T follicular helper cell (primary cell): ENCODE data around the gene CSNK2A2.

Experiments used
- DNase-seq: peaks from one replicate; pipeline ENCODE4 v3.0.0-alpha.2; 2020; ENCODE audit warnings: low read depth

CSNK2A2 gene

DNA sequence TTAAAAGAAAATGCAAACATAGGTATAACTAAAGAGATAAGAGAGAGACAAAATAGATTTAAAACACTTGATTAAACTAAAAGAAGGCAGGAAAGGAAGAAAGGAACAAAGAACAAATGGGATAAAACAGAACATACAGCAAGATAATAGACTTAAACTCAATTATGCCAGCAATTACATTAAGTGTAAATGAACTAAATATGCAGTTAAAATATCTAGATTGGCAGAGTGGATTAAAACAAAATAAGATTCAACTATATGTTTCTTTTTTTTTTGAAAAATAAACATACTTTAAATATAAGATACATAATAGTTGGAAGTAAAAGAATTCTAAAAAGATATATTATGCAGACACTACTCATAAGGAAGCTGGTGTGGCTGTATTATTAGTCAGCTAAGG, 59.1 kb downstream of the CSNK2A2 start:
- no peak for DNase-seq

DNA sequence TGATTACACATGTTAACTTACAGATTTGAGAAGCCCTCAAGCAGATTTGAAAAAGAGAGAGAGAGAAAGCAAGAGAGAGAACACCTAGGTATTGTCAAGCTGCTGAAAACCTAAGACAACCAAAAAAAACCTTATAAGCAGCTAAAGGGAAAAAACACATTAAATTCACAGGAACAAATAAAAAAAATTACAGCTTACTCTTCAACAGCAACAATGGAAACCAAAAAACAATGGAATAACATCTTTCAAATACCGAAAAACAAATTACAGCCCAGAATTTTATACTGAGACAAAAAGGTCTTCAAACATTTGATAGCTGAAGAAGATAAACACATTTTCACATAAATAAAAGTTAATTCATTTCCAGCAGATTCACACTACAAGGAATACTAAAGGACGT, 60.3 kb downstream of the CSNK2A2 start:
- no peak for DNase-seq

DNA sequence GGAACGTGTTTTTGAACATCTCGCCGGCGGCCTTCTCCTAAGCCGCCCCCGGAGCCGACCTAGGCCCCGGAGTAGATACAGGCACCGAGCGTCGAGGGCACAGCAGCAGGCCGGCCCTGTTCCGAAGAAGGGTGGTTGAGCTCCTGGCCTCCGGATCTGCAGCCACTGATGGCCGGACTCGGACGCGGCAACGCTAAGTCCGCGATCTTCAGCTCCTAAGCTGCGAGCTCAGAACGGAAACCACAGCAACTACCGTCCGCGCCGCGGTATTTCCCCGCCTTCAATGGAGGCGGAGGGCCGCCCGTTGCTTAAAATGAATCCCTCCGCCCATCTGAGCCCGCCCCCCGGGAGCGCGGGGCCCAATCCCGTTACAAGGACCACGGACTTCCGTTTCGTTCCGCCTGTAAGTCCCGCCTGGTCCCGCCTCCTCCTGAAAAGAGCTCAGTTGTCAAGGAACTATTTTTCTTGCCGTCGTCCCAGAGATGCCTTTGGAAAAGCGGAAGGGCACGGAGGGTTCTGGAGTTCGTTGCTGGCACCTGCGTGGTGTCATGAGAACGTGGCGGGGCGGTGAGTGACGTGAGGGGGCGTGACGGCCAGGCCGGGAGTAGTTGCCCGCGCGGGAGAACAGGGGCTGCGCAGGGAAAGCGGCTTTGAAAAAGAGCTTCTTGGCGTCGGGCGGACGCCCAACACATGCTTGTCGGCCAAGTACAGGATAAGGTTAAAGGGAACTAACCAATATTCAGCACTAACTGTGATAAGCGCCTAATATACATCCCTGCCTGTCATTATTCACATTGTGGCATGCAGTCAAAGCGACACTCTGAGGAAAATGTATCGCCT, 68.6 kb downstream of the CSNK2A2 start, which contains the start of gene CFAP20:
Gene CFAP20 (minus strand): TSS at position 285 of the 840 bp plus-strand sequence. CDS start 266 bp downstream, at position 19.
- peak; percentile 94 for DNase-seq

DNA sequence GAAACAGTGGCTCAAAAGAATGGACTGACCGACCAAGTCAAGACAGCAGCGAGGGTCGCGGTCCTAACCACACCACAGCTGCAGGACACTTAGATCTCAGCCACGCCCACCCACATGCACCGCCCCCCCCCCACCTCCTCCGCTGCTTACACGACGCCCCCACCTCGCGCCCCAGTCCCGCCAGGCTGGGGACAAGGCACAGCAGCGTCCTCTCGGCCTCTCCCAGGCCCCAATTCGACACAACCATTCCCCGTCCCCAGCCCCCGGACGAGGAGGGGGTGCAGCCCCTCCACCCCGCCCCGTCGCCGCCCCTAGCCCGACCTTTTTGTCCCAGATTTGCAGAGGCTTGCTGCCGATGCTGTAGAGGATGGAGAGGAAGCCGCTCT, 69.2 kb downstream of the CSNK2A2 start:
- peak; percentile 12 for DNase-seq

DNA sequence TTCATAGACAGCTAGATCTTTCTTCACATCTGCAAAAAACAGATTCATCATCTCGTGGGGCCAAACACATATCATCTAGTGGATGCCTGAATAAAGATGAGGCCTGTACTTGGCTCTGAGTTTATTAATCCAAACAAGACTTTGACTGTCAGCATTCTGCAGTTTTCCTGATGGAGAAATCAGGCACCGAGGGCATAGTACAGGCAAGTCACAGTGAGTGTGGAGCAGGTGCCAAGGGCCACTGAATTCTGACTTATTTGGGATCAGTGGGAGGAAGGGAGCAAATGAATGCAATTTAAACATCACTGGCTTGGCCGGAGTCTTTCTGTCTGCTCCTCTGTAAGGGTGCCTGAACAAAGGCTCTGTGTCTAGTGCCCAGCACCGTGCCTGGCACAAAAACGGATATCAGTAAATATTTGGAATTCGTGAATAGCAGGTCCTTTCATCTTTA, 69.7 kb downstream of the CSNK2A2 start:
- DNase-seq = no peak

DNA sequence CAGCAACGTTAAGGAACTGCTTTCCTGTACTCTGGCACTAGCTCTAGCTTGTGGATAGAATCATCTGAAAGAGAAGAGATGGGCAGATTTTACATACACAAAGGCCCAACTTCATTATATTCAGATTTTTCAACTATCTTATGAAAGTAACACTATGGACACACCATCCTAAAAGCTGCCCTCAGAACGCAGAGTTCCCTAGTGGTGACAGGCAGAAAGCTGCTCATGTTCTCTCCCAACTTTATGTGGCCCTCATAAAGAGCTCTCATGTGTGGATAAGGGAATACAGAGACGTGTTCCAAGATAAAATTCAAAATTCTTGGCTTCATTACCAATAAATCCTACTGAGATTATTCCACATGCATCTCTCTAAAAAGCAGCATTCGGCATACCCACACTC, 70.3 kb downstream of the CSNK2A2 start:
- DNase-seq = no peak

DNA sequence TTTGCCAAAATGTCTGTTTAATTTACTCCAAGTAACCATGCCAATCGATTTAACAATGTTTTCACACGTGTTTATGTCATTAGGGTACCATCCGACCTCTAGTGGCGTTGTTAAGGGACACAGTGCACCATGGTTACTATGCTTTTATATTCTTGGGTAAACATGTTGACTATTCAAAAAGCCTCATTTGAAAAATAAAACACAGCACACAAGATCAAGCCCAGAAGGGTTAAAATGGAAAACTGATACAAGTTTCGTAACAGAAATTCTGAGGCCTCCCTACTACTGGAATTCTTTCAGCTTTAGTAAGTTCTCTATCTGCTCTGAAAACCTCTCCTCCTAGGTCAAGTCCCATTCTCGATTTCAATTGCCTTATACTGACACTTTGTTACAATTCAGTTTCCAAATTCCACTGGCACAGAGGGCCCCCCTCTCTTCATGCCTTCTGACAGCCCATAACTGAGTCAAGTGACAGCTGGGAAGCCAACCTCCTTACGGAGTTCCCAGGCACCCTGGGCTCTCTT, 70.8 kb downstream of the CSNK2A2 start:
- peak; percentile 38 for DNase-seq

DNA sequence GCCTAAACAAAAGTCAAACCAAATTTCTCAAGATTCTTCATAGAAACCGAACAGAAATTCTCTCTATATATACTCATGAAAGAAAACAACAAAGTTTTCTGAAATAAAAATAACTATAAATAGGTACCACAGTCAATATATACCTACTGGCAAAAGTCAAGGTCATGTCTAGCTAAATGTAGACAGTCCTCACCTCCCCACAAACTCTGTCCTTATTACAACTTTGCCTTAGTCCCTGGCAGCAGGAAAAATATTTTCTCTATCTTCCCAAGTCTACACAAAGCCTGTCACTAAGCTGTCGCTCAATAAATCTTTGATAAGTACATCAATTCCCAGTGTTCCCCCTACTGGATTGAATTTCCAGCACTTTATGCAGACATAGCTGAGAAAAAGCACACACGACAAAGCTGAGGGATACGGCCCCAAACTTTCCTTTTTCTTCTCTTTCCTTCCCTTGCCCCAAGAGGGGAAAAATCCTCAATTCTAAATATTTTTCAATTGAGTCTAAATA, 71.4 kb downstream of the CSNK2A2 start:
- DNase-seq = no peak

DNA sequence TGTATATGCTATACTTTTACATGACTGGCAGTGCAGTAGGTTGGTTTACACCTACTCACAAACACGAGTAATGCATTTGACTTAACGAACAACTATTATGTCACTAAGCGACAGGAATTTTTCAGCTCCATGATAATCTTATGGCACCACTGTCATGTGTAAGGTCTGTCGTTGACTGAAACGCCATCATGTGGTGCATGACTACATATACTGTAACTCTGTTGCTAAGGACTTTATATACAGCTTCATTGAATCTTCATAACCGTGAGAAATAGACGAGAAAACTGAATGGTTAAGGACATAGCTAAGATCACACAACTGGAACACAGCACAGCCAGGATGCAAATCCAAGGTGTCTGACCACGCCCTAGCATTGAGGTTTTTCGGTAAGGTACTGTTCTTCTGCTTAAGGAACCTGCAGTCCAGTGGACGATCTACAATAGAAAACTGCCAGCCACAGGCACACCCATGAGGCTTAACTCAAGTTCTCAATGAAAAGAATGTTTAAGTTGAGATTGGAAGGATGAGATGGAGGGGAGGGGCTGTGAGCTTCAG, 72.0 kb downstream of the CSNK2A2 start:
- DNase-seq = no peak

DNA sequence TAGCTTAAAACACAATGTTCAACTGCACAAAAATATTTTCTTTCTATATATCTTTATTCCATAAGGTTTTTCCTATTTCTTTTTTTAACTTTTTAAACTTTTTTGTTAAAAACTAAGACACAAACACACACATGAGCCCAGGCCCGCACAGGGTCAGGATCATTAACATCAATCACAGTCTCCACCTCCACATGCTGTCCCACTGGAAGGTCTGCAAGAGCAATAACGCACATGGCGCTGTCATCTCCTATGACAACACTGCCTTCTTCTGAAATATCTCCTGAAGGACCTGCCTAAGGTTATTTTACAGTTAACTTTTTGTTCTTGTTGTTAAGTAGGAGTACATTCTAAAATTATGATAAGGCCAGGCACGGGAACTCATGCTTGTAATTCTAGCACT, 72.9 kb downstream of the CSNK2A2 start:
- no peak for DNase-seq

DNA sequence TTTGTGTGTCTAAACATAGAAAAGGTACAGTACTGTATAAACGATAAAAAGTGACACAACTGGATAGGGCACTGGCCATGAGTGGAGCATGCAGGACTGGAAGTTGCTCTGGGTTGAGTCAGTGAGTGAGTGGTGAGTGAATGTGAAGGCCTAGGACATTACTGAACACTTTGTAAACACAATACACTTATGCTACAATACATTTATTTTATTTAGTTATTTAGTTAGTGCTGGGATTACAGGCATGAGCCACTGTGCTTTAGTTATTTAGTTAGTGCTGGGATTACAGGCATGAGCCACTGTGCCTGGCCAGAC, 73.3 kb downstream of the CSNK2A2 start:
- DNase-seq = no peak

DNA sequence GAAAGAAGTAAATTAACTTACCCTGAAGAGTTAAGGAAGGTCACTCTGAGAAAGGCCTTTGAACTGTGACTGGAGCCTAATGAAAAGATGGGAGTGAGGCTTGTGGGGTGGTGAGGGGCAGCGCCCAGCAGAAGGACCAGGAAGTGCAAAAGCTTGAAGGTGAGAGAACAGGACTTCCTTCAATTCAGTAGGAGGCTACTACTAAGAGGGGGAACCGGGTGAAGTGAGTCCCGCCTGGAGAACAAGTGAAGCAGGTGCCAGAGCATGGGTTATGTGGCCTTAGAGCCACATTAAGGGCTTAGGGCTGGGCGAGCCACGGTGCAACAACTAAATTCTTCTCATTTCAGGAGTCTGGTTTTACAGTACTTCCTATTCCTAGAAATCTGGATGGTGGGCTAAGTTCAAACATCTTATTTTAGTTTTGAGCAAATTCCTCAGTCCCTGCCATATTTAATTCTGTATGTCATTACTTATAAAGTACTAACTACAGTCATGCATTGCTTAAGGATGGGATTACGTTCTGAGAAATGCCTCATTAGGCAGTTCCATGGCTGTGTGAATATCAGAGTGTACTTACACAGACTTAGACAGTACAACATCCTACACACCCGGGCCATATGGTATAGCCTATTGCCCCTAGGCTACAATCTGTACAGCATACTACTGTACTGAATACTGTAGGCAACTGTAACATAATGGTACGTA, 73.9 kb downstream of the CSNK2A2 start:
- no peak for DNase-seq

DNA sequence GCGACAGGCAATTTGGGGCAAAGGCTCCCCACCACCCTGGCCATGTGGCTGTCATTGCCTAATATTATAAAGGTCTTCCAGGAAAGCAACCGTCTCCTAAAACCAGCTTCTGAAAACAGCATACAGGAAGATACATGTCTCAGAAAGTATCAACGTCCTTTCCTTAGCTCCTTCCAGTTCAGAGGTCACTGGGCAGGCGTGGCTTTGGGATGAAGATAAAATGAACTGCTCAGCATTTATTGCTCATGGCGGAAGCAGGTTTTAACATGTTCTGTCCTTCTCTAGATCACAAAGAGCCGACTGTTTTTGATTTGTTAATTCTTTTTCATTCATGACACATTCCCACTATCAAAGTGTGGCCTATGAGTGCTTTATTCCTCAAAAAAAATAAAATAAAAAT, 76.8 kb downstream of the CSNK2A2 start:
- DNase-seq = no peak

DNA sequence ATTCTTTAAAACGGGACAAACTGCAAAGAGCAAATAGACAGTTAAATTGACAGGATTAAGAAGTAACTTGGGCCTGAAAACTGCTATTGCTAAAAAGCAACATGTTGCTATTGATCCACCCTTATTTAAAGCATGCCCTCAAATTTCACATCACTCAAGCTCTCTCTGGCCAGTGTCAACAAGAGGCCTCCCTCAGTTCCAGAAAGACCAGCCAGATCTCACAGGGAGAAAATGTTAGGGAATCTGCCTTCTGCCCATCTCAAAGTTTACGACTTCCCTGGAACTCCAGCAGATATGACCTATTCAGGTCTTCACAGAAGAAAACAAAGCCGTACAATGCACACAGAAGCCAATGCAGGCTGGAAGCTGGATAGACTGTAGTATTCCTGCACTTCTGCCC, 77.7 kb downstream of the CSNK2A2 start:
- no peak for DNase-seq

DNA sequence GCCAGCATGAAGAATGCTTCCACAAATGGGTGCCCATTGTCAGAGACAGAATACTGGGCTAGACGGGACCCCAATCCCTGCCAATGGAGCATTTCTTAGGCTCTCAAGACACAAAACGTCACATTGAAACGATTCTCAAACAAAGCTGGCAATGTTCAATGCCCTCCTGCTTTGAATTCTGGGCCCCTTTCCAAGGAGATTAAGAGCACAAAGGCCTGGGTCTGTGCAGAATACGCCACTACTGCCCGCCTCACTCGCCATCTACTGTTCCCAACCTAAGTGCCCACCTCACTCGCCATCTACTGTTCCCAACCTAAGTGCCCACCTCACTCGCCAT, 78.4 kb downstream of the CSNK2A2 start:
- no peak for DNase-seq

DNA sequence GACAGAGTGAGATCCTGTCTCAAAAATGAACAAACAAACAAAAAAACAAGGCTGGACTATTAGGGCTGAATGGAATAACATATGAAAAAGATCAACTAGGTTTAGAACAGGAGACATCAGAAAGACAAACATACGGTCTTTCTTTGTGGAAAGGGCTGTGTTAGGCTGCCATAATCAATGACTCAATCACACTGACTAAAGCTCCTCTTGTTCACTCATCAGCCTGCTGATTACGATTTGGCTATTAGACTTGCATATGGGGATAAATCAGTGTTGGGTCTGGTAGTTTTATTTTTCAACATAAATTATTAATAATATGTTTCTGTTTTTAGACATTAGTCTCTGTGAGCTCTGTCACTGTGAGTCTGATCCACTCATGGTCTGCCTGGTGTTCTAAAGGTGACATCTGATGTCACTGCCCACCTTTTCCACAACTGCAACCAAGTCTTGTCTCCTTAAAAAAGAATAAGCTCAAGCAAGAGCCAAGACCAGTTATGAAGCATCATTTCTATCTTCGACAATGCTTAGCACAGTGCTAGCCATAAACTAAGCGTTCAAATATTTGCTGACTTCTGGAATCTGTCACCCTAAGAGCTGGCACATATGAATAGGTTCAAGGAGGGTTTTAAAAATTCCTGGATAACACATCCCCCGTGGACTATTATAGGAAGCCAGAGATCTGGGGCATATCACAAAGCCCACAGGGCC, 79.0 kb downstream of the CSNK2A2 start:
- DNase-seq = no peak

DNA sequence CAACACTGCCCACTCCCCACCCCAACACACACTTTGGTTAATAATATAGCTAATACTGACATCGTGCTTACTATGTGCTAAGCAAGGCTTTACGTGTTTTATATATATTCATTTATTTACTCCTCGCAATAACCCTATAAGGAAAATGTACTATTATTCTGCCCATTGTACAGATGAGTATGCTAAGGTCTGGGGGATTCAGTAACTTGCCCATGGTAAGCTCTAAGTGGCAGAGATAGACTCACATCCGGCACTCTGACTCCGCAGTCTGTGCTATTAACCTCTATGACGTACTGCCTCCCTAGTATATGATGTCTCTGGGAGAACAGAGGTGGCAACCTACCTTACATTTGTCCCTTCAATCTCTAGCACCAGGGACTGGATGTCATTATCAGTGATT, 81.4 kb downstream of the CSNK2A2 start:
- DNase-seq = no peak

DNA sequence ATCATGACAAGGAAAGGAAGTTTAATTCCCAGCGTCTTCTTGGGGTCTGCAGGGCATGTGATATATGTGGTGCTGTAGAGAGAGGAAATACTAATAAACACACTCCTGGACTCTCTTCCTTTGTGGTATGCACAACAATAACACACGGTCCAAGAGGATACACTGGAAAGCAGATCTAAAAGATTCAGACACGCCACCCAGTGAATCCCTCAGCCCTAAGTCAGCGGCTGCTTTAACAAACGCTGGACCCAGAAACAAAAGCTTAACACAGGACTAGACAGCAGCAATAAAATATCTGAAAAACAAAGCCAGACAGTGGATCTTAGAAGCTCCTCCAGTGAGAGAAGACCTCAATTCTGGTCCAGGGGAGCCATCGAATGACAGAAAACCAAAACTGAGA, 81.8 kb downstream of the CSNK2A2 start:
- DNase-seq = no peak

DNA sequence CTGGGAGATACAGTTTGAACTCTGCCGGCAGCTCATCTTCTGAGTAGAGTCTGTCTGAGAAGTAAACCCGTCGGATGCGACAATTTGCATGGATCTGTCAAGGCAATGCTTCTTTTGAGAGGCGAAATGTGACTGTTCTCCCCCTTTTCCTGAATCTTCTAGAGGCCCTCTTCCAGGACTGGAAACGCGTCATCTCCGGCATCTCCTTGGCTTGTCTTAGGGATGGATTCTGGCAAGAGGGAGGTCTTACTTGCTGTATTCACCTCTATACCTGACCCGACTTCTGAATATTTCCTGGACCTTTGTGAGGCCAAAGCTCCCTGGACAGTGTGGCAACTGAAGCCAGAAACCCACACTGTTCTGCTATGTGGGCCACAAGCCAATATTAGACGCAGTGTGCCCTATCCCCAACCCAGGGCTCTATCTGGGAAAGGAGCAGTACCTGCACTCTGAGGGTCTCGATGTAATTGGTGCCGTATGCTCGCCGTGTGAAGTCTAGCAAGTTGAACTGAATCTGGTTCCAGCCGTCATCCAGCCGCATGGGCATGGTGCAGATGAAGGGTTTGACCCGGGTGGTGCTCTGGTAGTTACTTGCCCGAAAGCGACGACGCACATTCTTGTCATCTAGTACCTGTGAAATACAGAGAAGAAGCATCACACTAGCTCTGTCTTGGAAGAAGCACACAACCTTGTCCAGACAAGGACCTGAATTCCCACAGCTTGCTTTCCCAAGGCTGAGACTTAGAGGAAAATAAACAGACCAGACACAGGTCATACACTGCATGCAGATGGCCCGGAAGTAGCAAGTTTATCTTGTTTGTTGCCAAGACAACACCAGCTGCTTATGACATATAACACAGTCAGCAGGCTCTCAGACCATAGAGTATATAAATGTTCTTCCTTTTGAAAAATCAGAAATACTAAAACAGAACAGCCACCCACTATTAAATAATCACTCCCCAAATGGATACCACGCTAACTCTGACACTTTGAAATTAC, 82.8 kb downstream of the CSNK2A2 start:
- no peak for DNase-seq

DNA sequence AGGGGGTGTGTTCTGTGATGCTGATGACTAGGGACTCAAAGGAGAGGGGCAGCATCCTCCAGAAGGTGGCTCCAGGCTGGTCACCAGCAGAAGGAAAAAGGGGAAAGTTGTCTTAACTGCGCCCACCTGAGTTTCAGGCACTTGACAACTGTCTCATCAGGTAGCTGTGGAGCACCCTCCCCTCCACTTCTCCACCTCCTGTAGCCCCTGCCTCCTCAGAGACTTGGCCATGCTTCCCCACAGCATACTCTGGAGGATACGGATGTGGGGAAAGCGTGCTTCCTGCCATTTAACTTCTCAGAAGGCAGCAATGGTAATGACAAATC, 86.6 kb downstream of the CSNK2A2 start:
- DNase-seq = no peak
